ENCODE results near the gene RPS6KL1. TPM values are rescaled to one million over a fixed set of nuclear protein-coding genes. Genes with fewer than 3 reads are reported as not detected.

Gene RPS6KL1
- total RNA-seq, 3 donors from 2014 or later = 7.7 to 12.7 (median 11.5) TPM

DNA sequence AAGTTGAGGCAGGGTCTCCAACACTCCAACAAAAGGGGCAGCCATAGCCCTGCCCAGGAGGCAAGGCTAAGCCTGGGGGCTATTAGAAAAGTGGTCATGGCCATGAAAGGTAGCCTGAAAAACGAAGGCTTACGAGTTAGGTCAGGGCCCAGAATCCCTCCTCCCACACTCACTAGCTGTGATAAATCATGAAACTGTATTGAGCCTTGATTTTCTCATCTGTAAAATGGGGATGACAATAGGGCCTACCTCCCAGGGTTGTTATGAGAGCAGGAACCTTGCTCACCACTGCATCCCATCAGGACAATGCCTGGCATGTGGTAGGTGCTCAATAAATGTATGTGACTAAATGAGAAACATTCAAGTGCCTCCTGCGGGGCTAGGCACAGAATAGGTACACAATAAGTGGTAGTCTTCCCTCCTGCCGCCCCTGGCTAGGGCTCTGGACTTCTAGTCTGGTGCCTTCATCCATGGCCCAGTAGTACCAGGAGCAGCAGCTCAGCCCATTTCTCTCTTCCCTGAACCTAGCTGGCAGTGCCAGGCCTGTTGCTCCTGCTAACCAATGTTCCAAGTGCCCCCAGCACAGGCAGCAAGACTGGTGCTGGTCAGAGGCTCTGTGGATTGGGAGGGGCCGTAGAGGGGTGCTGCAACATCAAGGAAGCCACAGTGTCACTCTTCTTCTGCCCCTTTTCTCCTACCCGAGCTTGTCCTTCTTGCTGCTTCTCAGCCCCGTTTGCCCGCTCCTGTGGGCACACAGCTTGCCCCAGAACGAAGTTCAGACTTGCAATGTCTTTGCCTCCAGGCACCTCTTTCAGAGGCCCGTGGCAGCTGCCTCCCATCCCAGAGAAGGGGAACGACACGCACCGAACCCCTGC lies 24.5 kb upstream of the RPS6KL1 start:
- H3K36me3 ChIP-seq (ENCODE audit: low read depth) = no peaks in the 10 kb centered on the region
- TF ChIP-seq, protein P1, sequence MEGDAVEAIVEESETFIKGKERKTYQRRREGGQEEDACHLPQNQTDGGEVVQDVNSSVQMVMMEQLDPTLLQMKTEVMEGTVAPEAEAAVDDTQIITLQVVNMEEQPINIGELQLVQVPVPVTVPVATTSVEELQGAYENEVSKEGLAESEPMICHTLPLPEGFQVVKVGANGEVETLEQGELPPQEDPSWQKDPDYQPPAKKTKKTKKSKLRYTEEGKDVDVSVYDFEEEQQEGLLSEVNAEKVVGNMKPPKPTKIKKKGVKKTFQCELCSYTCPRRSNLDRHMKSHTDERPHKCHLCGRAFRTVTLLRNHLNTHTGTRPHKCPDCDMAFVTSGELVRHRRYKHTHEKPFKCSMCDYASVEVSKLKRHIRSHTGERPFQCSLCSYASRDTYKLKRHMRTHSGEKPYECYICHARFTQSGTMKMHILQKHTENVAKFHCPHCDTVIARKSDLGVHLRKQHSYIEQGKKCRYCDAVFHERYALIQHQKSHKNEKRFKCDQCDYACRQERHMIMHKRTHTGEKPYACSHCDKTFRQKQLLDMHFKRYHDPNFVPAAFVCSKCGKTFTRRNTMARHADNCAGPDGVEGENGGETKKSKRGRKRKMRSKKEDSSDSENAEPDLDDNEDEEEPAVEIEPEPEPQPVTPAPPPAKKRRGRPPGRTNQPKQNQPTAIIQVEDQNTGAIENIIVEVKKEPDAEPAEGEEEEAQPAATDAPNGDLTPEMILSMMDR (IDR thresholded peaks at IDR 0.05) = no peak
- intact Hi-C loops (cut with DNase I, micrococcal nuclease) = loop anchor here in 1 of 2 donors (5.0 kb wide), 1 partner anchor 140 kb away; no protein-coding TSS in a partner anchor
- no peak for ATAC-seq
- no peak overlapping the region for H3K4me3 ChIP-seq
- peaks cover 18% of the 10 kb centered on the region for H3K4me1 ChIP-seq (ENCODE audit: low read depth)
- no peak for DNase-seq
- H3K9me3 ChIP-seq = no peaks in the 10 kb centered on the region

DNA sequence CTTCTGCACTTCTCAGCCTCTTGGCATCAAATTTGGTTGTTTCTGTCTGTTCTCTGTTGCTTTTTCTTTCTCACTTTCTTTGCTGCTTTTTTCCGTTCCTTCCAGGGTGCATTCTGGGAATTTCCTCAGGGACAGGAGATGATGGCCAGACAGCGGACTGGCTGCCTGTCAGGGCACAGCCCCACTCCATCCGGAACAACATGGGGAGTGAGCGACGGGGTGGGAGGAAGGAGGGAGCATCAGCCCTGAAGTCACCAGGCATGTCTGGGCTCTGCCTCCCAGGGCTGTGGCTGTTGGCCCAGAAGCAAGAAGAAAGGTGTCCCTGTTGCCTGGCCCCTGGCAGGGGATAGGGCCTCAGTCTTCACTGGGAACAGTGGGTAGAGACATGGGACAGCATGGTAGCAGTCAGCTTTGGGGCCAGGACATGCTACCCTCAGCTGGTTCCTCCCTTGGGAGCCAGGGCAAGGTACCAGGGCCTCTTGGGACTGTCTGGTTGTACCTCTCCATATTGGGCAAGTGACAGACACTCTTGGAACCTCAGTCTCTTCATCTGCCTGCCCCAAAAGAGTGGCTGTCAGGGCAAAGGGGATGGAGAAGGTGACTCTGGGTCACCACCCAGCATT lies 23.7 kb upstream of the RPS6KL1 start:
- DNase-seq = no peak
- intact Hi-C loops (cut with DNase I, micrococcal nuclease) = loop anchor here in 1 of 2 donors (5.0 kb wide), 1 partner anchor 141 kb away; no protein-coding TSS in a partner anchor

DNA sequence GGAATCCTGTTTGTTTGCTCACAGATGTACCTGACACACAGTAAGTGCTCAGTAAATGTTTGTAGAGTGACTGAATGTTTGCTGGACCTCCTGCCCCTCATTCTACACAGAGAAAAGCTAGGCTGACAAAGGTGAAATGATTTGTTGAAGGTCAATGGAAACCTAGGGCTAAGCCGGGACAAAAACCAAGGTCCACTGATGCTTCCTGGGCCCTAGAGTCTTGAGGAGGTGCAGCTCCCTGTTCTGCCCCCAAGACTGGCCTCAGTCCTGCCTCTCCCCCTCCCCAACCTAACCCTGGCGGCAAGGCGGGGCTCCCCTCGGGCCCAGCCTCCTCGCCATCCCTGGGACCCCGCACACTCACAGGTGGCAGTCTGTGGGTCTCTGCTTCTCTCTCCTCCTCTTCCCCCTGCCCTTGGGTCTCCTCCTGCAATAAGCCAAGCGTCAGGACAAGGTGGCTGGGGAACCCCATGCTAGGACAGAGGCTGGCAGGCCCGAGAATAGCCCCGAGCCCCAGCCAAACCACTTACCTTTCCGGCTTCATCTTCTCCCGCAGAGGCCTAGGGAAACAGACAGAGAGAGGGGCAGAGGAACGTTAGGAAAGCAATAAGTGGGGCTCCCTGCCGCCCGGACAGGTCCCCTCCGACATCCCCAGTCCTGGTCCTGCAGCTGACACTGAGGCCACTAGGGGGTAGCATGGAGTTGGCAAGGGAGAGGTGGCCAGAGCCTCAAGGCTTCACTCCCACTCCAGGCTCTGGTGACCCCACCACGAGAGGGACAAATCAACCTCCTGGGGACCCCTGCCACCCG lies 23.0 kb upstream of the RPS6KL1 start:
- Histone ChIP-seq H3K4me3 (no peak overlapping the region), H3K36me3 (ENCODE audit: low read depth) (no peaks in the 10 kb centered on the region)
- intact Hi-C loops (cut with DNase I, micrococcal nuclease) = loop anchor here in 1 of 2 donors (5.0 kb wide), 1 partner anchor 141 kb away; no protein-coding TSS in a partner anchor

More for the DNA sequence above, 23.7 kb upstream of the RPS6KL1 start:
- TF ChIP-seq, protein P1 (IDR thresholded peaks at IDR 0.05) = no peak
- no peak for ATAC-seq
- Histone ChIP-seq H3K4me3 (no peak overlapping the region), H3K9me3 (no peaks in the 10 kb centered on the region), H3K36me3 (ENCODE audit: low read depth) (no peaks in the 10 kb centered on the region), H3K4me1 (ENCODE audit: low read depth) (peaks cover 16% of the 10 kb centered on the region)

DNA sequence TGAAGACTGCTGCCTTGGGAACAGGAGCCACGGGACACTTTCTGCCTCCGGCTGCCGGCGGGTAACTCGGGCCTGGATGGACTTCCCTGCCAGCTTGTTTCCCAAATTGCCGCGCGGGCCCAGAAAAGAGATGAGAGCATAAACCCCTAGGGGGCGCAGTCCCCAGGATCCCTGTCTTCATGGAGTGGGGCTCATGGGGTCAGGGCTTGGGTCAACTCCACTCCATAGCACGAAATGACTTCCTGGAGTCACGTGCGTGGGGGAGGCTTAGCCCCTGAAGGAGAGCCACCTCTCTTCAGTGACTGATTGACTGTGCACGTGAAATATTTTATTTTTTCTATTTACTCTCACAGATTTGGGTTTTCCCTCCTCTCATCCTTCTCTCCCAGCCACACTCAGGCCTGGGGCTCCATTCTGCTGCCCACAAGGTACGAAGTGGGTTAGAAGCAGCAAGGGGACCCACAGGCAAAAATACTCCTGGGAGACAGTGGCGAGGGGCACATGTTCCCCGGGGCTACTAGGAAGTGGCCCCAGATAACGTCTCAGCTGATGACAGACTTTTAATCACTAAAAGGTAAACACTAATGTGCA lies 22.3 kb upstream of the RPS6KL1 start:
- Histone ChIP-seq H3K36me3 (ENCODE audit: low read depth) (no peaks in the 10 kb centered on the region), H3K4me3 (no peak overlapping the region), H3K9me3 (no peaks in the 10 kb centered on the region), H3K4me1 (ENCODE audit: low read depth) (peaks cover 7% of the 10 kb centered on the region)
- DNase-seq = peak in 2 of 3 donors; percentile 51 to 62
- ATAC-seq = no peak
- TF ChIP-seq, protein P1 (IDR thresholded peaks at IDR 0.05) = peak; percentile 27
- intact Hi-C loops (cut with DNase I, micrococcal nuclease) = loop anchor here in 1 of 2 donors (5.0 kb wide), 1 partner anchor 142 kb away; no protein-coding TSS in a partner anchor

More for the DNA sequence above, 23.0 kb upstream of the RPS6KL1 start:
- TF ChIP-seq, protein P1 (IDR thresholded peaks at IDR 0.05) = peak; percentile 91
- Histone ChIP-seq H3K9me3 (no peaks in the 10 kb centered on the region), H3K4me1 (ENCODE audit: low read depth) (peaks cover 9% of the 10 kb centered on the region)
- peak; percentile 77 for ATAC-seq
- DNase-seq = peak; percentile 71 to 88 (median 81)

DNA sequence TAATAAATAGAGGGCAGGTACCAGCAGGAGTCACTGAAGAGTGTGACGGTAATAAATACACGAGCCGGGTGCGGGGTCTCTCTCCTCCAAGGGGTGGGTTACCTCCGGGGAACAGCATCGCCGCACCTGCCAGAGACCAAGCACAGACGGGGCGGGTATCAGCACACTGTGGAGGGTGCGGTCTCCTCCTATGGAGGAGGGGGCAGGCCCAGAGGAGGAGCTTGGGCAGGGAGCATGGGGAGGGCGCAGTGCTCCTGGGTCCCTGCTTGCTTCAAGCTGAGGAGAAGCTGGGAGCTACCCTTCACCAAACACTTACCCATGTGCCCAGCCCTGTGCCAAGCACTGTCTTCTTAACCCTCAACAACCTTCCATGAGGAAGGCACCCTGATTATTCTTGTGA lies 19.5 kb upstream of the RPS6KL1 start:
- Histone ChIP-seq H3K4me1 (ENCODE audit: low read depth) (peaks cover 7% of the 10 kb centered on the region), H3K4me3 (no peak overlapping the region), H3K9me3 (no peaks in the 10 kb centered on the region), H3K36me3 (ENCODE audit: low read depth) (no peaks in the 10 kb centered on the region)
- ATAC-seq (no peak), DNase-seq (no peak)
- intact Hi-C loops (cut with DNase I, micrococcal nuclease) = no loop called here
- TF ChIP-seq, protein P1 (IDR thresholded peaks at IDR 0.05) = no peak
